Measurements from ENCODE around the gene ZBED4.

DNA sequence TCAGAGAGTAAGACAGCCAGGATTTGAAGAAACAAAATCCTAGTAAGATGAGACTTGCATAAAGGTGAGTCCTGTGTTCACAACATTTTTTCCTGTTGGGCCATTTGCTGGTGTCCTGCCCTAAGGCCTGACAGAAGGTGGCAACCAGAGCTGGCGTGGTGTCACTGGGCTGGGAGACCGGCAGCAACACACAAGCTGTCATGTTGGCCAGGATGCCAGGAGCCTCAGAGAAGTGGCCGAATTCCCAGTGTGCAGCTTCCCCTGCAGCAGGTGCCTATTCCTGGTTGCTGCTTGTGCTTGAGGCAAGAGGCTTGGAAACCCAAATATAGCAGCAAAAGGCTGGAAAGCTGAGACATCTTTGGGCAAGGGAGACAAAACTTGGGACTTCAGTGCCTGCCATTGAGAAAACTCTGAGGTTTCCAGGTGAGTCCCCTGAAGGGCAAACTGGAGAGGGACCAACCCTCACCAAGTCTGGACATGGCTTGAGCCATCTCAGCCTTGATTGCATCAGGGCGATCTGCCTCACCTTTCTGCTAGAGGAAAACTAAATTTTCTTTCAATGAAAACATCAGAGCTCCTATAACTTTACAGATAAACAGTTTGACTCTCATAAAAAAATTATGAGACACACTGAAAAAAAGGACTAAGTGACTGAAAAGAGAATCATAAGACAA, 38.7 kb downstream of the ZBED4 start:
- TF ChIP-seq CTCF (IDR thresholded peaks at IDR 0.05; ENCODE audit: low read depth, low read length) (no peak), EZH2phosphoT487 (IDR thresholded peaks at IDR 0.05; ENCODE audit: low read depth) (no peak)

All from OCI-LY3 (cell line).